K562 (cell line): ENCODE data around the gene ZNF316. TPM values are rescaled to one million over a fixed set of nuclear protein-coding genes. Genes with fewer than 3 reads are reported as not detected.

Source experiments
- ATAC-seq: fragments of 200-7000 bp; cut with Tn5 transposase; 3 replicates; pipeline ENCODE4 v1.9.1; 2020; ENCODE audit warnings: moderate library complexity
- BruUV-seq: library from RNA; stranded (reverse); fragments of 400-500 nt; replicated peaks from 2 replicates; lab custom pipeline; 2021; lab: Mats Ljungman, UMichigan
- CTCF ChIA-PET: fragments of 300-600 bp; formaldehyde crosslinking; extraction: SDS; loops from one replicate; lab custom pipeline; 2021; ENCODE audit warnings: low intra/inter-chr PET ratio; lab: Yijun Ruan, JAX
- POLR2A ChIA-PET: fragments of 300-600, 350-650 bp; sonication (Branson Sonifier 250); formaldehyde crosslinking; extraction: SDS; loops from one replicate; lab custom pipeline; 2021; ENCODE audit warnings: antibody characterized with exemption, inconsistent platforms; lab: Yijun Ruan, JAX
- DNase-seq, 4 experiments: peaks; one replicate each; pipeline versions ENCODE4 v3.0.0 to v3.0.0-alpha.2; 2011 to 2018; ENCODE audit warnings: low spot score in 3 of 4, mixed read lengths in 3 of 4; ENCODE audit errors: extremely low read depth in 1 of 4
- FAIRE-seq: peaks from 2 replicates; lab custom pipeline; 2011; peaks lifted over from hg19 to GRCh38; lab: Jason Lieb, UNC
- H2AFZ ChIP-seq: 2 replicates; pipeline ENCODE4 v1.6.0; 2011; ENCODE audit warnings: low read depth, low read length, control low read depth, inconsistent platforms
- H3K27ac ChIP-seq: fragments of 200-600 bp; 3 replicates; pipeline ENCODE4 v1.8.0; 2011; ENCODE audit warnings: low read depth, mild to moderate bottlenecking, control low read depth, inconsistent platforms, low read length, moderate library complexity, mixed read lengths; ENCODE audit errors: extremely low read depth
- H3K27me3 ChIP-seq, 2 experiments: fragments of 300-600 bp in 1 of 2; 2 replicates in 1 of 2; 3 replicates in 1 of 2; pipeline versions ENCODE4 v1.6.0 to v1.8.0; 2011; ENCODE audit warnings: inconsistent platforms in 2 of 2, low read length in 2 of 2, mild to moderate bottlenecking in 1 of 2, mixed read lengths in 1 of 2, moderate library complexity in 1 of 2; ENCODE audit not compliant: control insufficient read depth in 2 of 2, insufficient read depth in 2 of 2
- H3K36me3 ChIP-seq: fragments of 300-600 bp; 3 replicates; pipeline ENCODE4 v1.8.0; 2011; ENCODE audit warnings: mild to moderate bottlenecking, low read length, inconsistent platforms; ENCODE audit not compliant: control insufficient read depth, insufficient read depth
- H3K4me1 ChIP-seq, 2 experiments: fragments of 200-600 bp in 1 of 2; replicated peaks in 1 of 2; 2 replicates in 1 of 2; 3 replicates in 1 of 2; pipeline versions ENCODE4 v1.5.1 to v1.8.0; 2011; ENCODE audit warnings: inconsistent platforms in 2 of 2, low read length in 2 of 2, mild to moderate bottlenecking in 1 of 2, mixed read lengths in 1 of 2, moderate library complexity in 1 of 2; ENCODE audit not compliant: control insufficient read depth in 2 of 2, insufficient read depth in 2 of 2
- H3K4me2 ChIP-seq: 2 replicates; pipeline ENCODE4 v1.6.1; 2011; ENCODE audit warnings: low read length, control low read depth, inconsistent platforms, mixed read lengths; ENCODE audit not compliant: insufficient read depth
- H3K4me3 ChIP-seq: fragments of 200-600 bp; sonication (generic), shearing (Covaris generic); 2 replicates; pipeline ENCODE4 v1.5.1; 2016; ENCODE audit warnings: control low read depth, inconsistent platforms
- H3K79me2 ChIP-seq: fragments of 200-600 bp; 3 replicates; pipeline ENCODE4 v1.8.0; 2011; ENCODE audit warnings: low read length, inconsistent platforms; ENCODE audit not compliant: control insufficient read depth, insufficient read depth
- H3K9ac ChIP-seq, 2 experiments: 2 replicates each; pipeline versions ENCODE4 v1.6.0 to v1.6.1; 2011; ENCODE audit warnings: low read depth in 2 of 2, low read length in 2 of 2, control low read depth in 1 of 2, inconsistent platforms in 1 of 2, mild to moderate bottlenecking in 1 of 2, mixed read lengths in 1 of 2; ENCODE audit not compliant: insufficient read depth in 1 of 2
- H3K9me1 ChIP-seq: one replicate; pipeline ENCODE4 v1.6.0; 2011; ENCODE audit warnings: inconsistent platforms, mild to moderate bottlenecking, low read length, moderate library complexity; ENCODE audit not compliant: control insufficient read depth, insufficient read depth
- H3K9me3 ChIP-seq: replicated peaks from 2 replicates; pipeline ENCODE4 v1.5.1; 2011; ENCODE audit warnings: low read depth, low read length, inconsistent platforms; ENCODE audit not compliant: control insufficient read depth, insufficient read depth
- H4K20me1 ChIP-seq: replicated peaks from 2 replicates; pipeline ENCODE4 v1.6.1; 2011; ENCODE audit warnings: low read length, inconsistent platforms, mixed read lengths; ENCODE audit not compliant: control insufficient read depth, insufficient read depth
- BCLAF1 ChIP-seq, 2 experiments: fragments of 450-650 bp in 1 of 2; IDR thresholded peaks; 2 replicates each; pipeline ENCODE4 v1.6.1; 2011 to 2017; ENCODE audit warnings: low read depth in 2 of 2, antibody characterized with exemption in 1 of 2, borderline replicate concordance in 1 of 2, low read length in 1 of 2, mild to moderate bottlenecking in 1 of 2, mixed read lengths in 1 of 2; ENCODE audit not compliant: control insufficient read depth in 1 of 2
- NFIC ChIP-seq: fragments of 450-650 bp; IDR thresholded peaks from 2 replicates; pipeline ENCODE4 v1.6.1; 2017; ENCODE audit warnings: mild to moderate bottlenecking, inconsistent platforms
- POLR3G ChIP-seq: IDR thresholded peaks from 2 replicates; pipeline ENCODE4 v1.6.1; 2011; ENCODE audit not compliant: insufficient read length, insufficient replicate concordance; ENCODE audit errors: extremely low read depth
- ZNF830 ChIP-seq: fragments of 250-450 bp; sonication (Bioruptor Pico); IDR thresholded peaks from 2 replicates; pipeline ENCODE4 v1.5.0; 2021; ENCODE audit warnings: mild to moderate bottlenecking
- WGBS: fragments of 100-300 bp; shearing (Covaris generic); methylation state at CpG from one replicate; pipeline ENCODE4 v1.1.6; 2016; ENCODE audit warnings: low coverage, mixed read lengths; ENCODE audit not compliant: insufficient coverage; ENCODE audit errors: missing lambda C conversion rate; 5-methylcytosine and 5-hydroxymethylcytosine counted together
- in situ Hi-C: fragments of 300-500 bp; cut with MboI; formaldehyde crosslinking; loops from 4 replicates; pipeline ENCODE4 v1.15.0; 2018; ENCODE audit warnings: inconsistent platforms, mixed read lengths
- intact Hi-C: fragments of 100-400 bp; cut with micrococcal nuclease; formaldehyde crosslinking; loops from 2 replicates; pipeline ENCODE4 v1.14.2; 2022
- polyA plus RNA-seq, 8 experiments: library from polyadenylated mRNA; depleted of rRNA in 4 of 8; stranded (reverse) in 5 of 8; unstranded in 3 of 8; fragments of >200 nt; fragmentation: Nextera tagmentation in 2 of 8; fragmentation: Illumina TruSeq in 1 of 8; extraction: Ambion mirVana in 2 of 8; extraction: Trizol in 1 of 8; gene quantifications; 2 replicates each; pipeline versions ENCODE4 v1.2.1 to v1.2.3, GENCODE V29; 2011 to 2014; ENCODE audit warnings: inconsistent platforms in 1 of 8, missing spikeins in 1 of 8
- total RNA-seq, 7 experiments: library from RNA; depleted of rRNA in 6 of 7; stranded (reverse); fragments of >200 nt in 6 of 7; fragmentation: Illumina TruSeq in 2 of 7; extraction: Trizol in 2 of 7; gene quantifications; 2 replicates each; pipeline versions ENCODE4 v1.2.1 to v1.2.3, GENCODE V29; 2011 to 2021; ENCODE audit warnings: low replicate concordance in 1 of 7

The ZNF316 gene
- total and polyA plus RNA-seq, 9 of the 15 experiments (the other 6 are each of a cell fraction or from before 2014, with no cell fraction given): 0.10 to 34.0 (median 8.6) TPM

- no peaks in the 10 kb centered on the region for H3K9me1 ChIP-seq
- in situ Hi-C loops (no loop called here), intact Hi-C loops (no loop called here)
- 29% methylated on average over 24 of the region's 63 CpGs for WGBS
- peaks cover 0 to 17% of the 10 kb centered on the region in 2 experiments; a peak in 2 of 5 replicates for H3K4me1 ChIP-seq
- no peak overlapping the region for H2AFZ ChIP-seq
- no peaks in the 10 kb centered on the region for H3K36me3 ChIP-seq
- FAIRE-seq: no peak
- H3K9me3 ChIP-seq: no peaks in the 10 kb centered on the region
- peaks cover 38 to 72% of the 10 kb centered on the region in 2 experiments for H3K27me3 ChIP-seq
- H3K27ac ChIP-seq: no peak overlapping the region
- POLR2A ChIA-PET: interaction anchor here (0.6 kb wide), 1 partner anchor 457 kb away, joined by 4 read pairs; no protein-coding TSS in a partner anchor
- DNase-seq: no peak
- ATAC-seq: no peak
- no peak overlapping the region for H3K4me3 ChIP-seq
- no peak overlapping the region for H3K9ac ChIP-seq
- CTCF ChIA-PET: no interaction called here
- TF ChIP-seq ZNF830 (CRISPR knock-in tag) (no peak), NFIC (0 out of 2 replicates have a peak, but pooled peaks have one; percentile 9), POLR3G (no peak), BCLAF1 (IDR thresholded peaks at IDR 0.05; ENCODE audit: borderline replicate concordance in 1 of 2, control insufficient read depth in 1 of 2, low read depth in 2 of 2, low read length in 1 of 2) (no peak)
- no peak overlapping the region for H3K4me2 ChIP-seq
- no peaks in the 10 kb centered on the region for H4K20me1 ChIP-seq
- BruUV-seq: no TSS peak
- H3K79me2 ChIP-seq: no peaks in the 10 kb centered on the region
Measured at GRCh38 chr7:6615723-6616555, 21.2 kb upstream of the ZNF316 start.
